ENCODE data around the gene GPR37L1.
"Not testable (repeated sequence)": the region's sequence is repeated elsewhere in the genome, so short reads cannot be mapped to it uniquely, and the experiment has no call there.

GPR37L1 gene

DNA sequence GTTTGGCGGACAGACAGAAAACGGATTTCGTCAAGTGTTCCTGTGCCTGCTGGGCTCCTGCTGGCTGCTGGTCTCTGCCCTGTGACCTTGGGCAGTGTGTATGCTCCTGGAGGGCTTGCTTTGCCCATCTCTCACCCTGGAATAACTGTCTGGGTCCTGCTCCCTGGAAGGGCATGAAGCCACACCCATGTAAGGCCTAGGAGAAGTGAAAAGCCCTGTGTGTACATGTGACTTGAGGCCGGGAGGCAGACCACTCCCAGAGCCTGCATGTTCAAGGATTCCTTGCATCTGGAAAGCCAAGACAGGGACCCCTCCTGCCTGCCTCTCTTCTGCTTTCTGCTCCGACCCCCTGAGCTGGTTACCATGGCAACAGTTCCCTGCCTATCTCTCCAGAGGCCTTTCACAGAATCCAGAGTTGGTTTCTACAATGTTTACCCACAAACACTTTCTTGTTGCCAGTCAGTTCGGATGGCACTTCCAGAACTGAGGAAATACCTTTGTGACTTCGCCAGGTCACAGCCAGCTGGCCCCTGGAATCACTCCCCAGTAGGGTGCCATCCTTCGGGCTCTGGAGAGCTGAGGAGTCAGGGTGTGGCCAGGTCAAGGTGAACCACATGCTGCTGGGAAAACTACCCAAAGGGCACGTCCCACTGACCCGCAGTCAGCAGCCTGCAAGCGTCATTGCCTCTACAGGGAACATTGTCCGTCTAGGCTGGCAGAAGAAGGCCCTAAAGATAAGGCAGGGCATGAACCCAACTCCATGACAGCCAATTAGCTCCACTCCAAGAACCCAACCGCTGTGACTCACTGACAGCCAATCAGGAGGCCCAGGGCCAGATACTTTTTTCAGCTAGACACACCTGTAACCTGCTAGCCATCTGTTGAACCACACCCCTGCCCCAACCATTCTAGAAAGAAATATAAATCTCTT lies 14.7 kb upstream of the GPR37L1 start:
- DNase-seq (ENCODE audit: low spot score) = no peak

DNA sequence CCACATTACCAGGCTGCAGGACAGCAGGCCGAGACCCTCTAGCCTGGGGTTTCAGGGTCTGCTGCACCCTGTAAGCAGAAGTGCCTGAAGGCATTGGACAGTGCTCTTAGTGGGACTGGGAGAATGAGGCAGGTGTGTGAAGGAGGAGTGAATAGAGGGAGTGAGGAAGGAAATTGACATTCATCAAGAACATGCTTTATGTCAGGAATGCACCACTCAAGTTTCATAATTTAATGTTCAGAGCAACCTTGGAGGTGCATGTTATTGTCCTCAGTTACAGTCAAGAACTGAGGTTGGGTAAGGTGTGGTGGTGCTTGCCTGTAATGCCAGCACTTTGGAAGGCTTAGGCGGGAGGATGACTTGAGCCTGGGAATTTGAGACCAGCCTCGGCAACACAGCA lies 11.7 kb upstream of the GPR37L1 start:
- no peak for DNase-seq (ENCODE audit: low spot score)

DNA sequence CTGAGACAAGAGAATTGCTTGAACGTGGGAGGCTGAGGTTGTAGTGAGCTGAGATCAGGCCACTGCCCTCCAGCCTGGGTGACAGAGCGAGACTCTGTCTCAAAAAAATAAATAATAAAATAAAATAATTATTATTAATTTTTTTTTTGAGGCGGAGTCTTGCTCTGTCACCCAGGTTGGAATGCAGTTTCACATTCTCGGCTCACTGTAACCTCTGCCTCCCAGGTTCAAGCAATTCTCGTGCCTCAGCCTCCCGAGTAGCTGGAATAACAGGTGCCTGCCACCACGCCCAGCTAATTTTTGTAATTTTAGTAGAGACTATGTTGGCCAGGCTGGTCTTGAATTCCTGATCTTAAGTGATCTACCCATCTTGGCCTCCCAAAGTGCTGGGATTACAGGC lies 11.1 kb upstream of the GPR37L1 start:
- DNase-seq (ENCODE audit: low spot score) = not testable (repeated sequence)

DNA sequence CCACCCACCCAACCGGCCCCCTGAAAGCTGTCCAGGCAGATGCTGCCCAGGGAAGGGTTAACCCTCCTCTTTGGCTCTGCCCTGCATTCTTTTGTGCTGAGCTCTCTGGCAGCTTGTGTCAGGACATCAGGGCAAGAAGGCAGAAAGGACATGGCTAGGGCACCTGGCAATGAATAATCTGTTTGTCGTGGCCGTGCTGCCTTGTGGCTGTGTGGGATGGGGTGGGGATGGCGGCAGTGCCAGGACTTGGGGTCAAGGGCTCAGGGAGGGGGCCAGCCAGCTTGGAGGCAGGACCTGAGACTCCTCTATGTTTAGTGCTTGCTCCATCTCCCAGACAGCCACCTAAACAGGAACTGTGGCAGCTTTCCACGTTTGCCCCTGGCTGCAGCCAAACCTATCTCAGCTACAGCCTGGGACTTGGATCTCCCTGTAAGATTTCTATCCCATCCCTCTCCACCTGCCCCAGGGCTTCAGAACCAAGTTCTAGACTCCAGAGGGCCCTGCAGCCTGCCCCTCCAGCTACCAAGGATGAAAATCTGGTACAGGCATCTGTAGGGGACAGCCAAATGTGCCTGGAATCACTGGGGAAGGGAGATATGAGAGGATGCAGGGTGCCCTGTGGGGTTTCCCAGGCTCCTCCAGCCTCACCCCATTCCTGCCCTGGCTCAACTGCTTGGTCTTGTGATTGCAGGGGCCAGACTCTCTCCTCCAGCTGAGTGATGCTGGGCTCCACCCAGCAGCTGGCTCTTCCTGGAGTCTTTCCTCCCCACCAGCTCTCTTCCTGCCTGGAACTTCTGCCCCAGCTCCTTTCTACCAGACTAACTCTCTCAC lies 9.6 kb upstream of the GPR37L1 start:
- no peak for DNase-seq (ENCODE audit: low spot score)

DNA sequence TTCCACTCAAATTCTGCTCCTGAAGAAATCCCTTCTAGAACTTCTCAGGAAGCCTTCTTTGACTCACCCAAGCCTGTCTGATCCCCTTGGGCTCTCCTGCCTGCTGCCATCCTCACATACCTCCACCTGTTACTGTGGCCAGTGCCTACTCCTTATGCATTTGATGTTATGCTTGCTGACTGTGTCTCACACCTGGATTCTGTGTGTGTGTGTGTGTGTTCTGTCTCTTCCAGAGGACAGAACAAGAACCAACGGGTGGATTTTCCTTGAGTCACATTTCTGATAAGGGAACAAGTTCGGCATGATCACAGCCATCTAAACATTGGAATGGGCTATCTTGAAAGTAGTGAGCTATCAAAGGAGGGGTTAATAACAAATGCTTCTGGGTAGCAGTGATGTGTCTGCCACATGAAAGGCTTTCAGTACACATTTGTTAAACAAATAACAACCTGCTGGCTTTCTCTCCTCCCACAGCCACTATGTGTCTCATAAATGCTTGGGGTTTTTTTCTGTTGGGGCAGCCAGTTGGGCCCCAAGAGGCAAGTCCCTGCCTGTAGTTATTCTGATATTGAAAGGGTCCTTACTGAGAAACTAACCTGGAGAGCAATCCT lies 8.9 kb upstream of the GPR37L1 start:
- DNase-seq (ENCODE audit: low spot score) = no peak

DNA sequence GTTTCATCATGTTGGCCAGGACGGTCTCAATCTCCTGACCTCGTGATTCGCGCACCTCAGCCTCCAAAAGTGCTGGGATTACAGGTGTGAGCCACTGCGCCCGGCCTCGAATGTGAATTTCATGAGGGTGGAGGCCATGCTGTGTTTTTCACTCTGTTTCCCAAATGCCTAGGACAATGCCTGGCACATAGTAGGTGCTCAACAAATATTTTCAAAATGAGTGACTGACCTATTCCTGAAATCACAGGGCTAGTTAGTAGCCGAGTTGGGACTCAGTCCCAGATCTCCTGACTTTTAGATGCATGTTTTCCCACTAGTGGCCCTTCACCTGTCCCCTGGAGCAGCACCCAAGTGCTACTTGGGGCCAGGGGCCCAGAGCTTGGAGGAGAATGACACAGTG lies 6.4 kb upstream of the GPR37L1 start:
- DNase-seq (ENCODE audit: low spot score) = no peak

DNA sequence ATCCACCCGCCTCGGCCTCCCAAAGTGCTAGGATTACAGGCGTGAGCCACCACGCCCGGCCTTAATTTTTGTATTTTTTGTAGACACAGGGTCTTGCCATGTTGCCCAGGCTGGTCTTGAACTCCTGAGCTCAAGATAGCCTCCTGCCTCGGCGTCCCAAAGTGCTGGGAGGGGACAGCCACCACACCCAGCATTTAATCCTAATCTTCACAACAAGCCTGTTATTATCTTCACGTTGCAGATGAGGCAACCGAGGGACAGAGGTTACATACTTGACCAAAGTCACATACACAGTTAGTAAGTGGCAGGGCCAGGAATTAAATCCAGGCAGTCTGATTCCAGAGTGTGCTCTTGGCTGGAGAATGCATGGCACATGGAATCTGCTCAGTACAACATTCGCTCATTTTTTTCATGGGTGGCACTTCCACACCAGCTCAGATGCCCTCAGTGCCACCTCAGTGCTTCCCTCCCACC lies 4.8 kb upstream of the GPR37L1 start:
- no peak for DNase-seq (ENCODE audit: low spot score)

DNA sequence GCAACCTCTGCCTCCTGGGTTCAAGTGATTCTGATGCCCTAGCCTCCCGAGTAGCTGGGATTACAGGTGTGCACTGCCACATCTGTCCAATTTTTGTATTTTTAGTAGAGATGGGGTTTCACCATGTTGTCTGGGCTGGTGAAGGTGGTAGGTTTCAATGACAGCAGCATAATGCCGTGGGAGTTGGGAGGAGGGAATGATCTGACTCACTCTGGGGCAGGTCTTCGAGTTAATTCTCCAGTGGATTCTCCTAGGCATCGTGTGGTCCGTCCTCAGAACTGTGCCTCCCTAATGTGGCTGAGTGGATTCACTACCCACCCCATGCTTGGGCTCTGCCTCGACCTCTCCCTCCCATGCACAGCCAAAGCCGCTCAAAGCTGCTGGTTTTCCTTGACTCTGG lies 1.7 kb upstream of the GPR37L1 start:
- no peak for DNase-seq (ENCODE audit: low spot score)

DNA sequence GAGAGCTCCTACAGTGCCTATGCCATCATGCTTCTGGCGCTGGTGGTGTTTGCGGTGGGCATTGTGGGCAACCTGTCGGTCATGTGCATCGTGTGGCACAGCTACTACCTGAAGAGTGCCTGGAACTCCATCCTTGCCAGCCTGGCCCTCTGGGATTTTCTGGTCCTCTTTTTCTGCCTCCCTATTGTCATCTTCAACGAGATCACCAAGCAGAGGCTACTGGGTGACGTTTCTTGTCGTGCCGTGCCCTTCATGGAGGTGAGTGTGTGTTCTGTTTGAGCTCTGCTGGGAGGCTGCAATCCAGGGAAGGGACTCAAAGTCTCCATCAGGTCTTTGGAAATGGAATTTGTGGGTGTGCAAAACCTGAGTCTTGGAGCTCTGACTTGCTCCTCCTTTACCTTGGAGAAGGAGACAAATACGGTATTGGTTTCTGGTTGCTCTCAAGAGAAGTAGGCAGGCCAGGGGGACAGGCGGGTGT lies 658 bp downstream of the GPR37L1 start:
- DNase-seq (ENCODE audit: low spot score) = no peak

DNA sequence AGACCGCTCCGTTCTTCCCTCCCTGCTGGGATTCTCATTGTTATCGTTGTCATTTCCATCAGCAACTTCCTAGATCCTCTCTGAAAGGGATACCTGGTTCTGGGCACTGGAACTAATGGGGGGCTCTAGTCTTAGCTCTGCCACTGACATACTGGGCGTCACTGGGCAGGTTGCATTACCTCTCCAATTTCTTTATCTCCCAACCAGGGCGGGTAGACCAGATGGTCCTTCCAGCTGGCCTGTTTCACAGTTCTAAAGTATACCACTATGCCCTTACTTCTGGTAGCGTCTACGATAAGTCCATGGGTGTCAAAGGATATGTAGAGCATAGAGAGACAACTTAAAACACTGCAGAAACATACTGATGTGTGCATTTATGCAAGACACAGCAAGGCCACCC lies 1.4 kb downstream of the GPR37L1 start:
- DNase-seq (ENCODE audit: low spot score) = no peak

DNA sequence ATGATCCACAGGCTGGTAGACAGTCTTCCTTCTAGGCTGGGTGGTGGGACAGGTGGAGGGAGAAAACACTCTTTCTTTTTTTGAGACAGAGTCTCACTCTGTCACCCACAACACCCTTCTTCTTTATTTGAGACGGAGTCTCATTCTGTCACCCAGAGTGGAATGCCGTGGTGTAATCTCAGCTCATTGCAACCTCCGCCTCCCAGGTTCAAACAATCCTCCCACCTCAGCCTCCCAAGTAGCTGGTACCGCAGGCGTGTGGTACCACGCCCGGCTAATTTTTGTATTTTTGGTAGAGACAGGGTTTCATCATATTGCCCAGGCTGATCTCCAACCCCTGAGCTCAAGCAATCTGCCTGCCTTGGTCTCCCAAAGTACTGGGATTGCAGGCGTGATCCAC lies 2.9 kb downstream of the GPR37L1 start:
- DNase-seq (ENCODE audit: low spot score) = no peak

DNA sequence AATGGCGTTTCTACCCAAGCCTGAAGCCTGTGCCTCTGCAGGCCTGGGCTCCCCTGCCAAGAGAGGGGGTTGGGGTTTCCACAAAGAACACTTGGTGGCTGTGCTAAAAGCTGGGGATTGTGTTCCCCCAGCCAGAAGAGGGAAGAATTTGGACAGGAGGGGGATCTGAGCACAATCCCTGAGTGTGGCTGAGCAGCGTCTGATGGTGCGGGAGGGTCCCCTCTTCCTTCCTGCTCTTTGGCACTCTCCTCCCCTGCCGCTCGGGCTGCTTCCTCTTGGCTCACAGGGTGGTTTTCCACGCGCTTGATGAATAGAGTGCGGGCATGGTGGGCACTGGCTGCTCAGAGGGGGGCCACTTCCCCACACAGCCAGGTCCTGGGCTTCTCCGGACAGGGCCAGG lies 3.7 kb downstream of the GPR37L1 start:
- DNase-seq (ENCODE audit: low spot score) = no peak

DNA sequence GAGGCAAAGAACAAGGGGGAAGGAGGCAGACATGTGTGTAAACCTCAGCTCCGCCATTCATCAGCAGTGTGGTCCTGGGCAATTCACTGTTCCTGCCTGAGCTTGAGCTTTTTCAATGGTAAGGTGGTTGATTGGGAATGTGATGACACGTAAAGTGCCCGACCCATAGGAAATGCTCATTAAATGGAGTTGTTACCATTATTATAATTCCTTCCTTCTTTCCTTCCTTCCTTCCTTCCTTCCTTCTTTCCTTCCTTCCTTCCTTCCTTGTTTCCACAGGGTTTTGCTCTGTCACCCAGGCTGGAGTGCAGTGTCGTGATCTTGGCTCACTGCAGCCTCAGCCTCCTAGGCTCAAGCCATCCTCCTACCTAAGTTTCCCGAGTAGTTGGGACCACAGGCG lies 4.3 kb downstream of the GPR37L1 start:
- DNase-seq (ENCODE audit: low spot score) = no peak

DNA sequence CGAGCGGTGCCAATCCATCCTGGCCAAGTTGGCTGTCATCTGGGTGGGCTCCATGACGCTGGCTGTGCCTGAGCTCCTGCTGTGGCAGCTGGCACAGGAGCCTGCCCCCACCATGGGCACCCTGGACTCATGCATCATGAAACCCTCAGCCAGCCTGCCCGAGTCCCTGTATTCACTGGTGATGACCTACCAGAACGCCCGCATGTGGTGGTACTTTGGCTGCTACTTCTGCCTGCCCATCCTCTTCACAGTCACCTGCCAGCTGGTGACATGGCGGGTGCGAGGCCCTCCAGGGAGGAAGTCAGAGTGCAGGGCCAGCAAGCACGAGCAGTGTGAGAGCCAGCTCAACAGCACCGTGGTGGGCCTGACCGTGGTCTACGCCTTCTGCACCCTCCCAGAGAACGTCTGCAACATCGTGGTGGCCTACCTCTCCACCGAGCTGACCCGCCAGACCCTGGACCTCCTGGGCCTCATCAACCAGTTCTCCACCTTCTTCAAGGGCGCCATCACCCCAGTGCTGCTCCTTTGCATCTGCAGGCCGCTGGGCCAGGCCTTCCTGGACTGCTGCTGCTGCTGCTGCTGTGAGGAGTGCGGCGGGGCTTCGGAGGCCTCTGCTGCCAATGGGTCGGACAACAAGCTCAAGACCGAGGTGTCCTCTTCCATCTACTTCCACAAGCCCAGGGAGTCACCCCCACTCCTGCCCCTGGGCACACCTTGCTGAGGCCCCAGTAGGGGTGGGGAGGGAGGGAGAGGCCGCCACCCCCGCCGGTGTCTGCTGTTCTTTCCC lies 5.3 kb downstream of the GPR37L1 start:
- no peak for DNase-seq (ENCODE audit: low spot score)

DNA sequence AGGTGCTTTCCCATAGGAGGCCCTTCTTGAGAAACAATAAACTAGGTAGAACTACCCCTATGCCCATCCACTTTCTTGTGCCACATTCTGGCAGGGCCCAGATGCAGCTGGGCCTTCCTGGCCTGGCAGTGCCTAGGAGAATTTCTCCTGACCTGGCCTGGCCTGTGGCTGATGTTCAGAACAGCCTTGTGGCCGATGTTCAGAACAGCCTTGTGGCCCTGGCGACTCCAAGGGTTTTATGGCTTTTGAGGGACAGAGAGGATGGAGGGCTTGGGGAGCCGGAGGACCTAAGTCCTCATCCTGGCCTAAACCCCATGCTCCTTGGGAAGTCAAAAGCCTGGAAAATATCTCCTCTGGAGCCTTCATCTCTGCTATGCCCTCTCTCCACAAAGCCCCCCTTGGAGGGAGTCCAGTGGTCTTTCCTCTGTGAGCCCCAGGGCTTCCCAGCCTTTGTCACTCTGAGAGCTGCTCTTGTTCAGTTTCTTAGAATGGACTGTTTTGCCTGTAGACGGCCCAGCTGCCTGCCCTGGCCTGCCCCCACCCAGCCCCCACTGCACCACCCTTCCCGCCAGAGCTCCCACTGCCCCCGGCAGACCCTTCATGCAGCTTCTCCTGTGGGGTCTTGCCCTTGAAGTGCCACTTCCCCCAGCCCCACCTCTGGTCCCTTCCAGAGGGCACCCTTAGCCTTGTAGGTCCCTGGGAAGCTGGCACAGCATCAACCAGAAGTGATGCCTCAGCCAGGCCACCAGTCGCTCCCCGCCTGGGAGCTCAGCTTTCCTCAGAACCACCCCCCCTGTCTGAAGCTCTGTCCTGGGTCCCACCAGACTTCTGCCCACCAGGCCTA lies 7.0 kb downstream of the GPR37L1 start:
- no peak for DNase-seq (ENCODE audit: low spot score)

DNA sequence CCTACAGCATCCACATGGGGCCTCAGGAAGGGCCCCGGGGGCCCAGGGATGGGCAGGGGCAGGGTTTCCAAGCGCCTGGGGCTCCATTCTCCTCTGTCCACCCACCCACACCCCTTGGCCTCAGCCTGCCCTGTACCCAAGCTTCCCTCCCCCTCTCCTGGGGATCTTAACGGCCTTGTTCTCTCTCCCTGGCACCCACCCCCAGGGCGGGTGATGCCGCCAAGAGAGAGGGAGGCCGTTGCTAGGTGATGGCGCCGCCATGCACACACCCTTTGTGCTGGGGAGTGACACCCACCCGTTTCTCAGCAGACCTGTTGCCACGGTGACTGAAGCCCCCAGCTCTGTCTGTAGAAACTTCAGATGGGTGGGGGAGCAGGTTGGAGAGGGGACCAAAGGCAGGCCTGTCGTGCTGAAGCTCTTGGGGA lies 7.6 kb downstream of the GPR37L1 start:
- peak; percentile 67 for DNase-seq (ENCODE audit: low spot score)

DNA sequence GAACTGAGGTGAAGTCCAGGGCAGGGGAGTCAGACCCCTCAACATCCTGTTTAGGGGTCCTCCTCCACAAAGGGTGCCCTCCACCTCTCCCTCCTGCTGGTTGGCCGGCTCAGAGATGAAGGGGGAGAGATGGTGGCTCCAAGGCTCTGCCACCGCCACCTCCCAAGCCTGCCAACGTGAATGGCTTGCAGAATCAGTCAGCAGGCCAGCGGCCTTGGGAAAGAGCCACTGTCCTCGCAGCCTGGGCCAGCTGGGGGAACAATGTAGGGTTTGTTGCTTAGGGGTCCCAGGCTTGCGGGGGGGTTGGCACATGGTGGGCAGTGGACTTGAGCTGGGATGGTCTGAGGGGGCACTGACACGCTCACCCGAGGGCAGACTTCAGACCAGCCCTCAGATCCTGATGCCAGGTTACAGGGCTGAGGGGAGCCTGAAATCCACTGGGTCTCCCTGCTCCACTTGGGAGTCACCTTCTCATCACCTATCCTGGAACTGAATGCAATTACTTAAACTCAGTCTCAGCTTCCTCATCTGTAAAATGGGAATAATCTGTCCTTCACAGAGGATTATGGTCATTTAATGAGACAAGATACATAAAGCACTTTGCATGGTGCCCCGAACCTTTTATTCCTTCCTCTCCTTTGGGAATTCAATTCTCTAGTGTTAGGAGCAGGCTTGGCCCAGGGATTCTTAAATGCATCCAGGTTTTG lies 8.3 kb downstream of the GPR37L1 start:
- no peak for DNase-seq (ENCODE audit: low spot score)

DNA sequence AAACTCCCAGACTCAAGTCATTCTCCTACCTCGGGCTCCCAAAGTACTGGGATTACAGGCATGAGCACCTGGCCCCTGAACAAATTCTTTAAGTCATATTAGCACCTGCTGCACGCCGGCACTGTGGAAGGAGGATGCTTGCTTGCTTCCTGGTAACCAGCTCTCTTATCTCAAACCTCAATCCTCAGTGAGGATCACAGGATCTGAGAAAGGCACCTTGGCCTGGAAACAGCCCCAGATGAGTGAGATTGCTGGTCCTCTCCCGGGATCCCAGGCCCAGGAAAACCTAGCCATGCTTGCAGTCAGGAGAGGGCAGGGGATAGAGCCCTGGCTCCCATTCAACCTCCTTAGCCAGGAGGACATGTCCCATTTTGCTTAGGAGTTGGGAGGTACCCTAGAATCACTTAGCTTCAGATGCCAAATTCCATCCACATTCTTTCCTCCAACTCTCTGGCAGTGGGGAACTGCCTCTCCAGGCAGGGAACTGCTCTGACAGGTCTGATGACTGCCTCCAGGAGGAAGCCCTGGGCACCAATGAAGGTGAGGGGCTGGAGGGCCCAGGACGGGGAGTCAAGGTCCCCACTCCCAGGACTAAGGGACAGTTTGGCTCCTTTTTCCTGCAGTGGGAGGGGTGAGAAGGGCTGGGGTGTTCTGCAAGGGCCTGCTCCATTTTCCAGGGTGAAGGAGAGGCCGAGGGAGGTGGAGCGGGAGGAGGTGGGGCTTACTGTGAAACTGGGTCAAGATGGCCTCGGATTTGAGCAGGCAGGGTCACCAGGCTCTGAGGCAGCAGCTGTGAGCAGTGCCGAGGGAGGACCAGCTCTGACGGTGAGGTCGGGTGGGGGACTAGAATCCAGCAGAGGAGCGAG lies 9.5 kb downstream of the GPR37L1 start:
- no peak for DNase-seq (ENCODE audit: low spot score)

DNA sequence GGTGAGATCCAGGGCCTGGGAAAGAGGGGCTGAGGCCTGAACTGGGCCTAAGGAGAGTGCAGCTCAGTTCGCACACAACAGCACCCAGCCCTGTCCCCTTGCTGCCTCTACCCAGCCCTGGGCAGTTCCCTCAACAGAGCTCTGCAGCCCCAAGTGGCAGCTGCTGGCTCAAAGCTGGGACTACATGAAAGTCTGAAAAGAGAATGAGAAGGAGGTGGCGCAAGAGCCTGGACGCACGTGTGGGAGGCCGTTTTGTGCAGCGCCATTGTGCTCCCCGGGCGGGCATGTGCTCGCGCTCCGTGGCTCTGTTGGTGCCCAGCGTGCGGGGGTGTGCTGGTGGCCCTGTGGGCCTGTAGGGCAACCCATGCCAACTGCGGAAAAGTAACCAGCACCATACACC lies 10.3 kb downstream of the GPR37L1 start:
- no peak for DNase-seq (ENCODE audit: low spot score)
